DOHH2 (cell line): Measurements from ENCODE around the gene N4BP2L1.

ENCODE experiments used
- H3F3A ChIP-seq: fragments of 200-600 bp; sonication (generic), shearing (Covaris generic); 2 replicates; pipeline ENCODE4 v1.6.0; 2016; ENCODE audit warnings: antibody characterized with exemption, mild to moderate bottlenecking; ENCODE audit not compliant: control insufficient read depth, insufficient read depth
- H3K27ac ChIP-seq: fragments of 200-600 bp; sonication (generic); 2 replicates; pipeline ENCODE4 v1.5.1; 2014; ENCODE audit warnings: low read depth, mild to moderate bottlenecking, low read length, moderate library complexity
- H3K27me3 ChIP-seq: fragments of 200-600 bp; sonication (generic); 2 replicates; pipeline ENCODE4 v1.6.1; 2014; ENCODE audit warnings: mild to moderate bottlenecking, low read length, mixed read lengths; ENCODE audit not compliant: control insufficient read depth
- H3K36me3 ChIP-seq: fragments of 200-600 bp; sonication (generic); 2 replicates; pipeline ENCODE4 v1.6.1; 2014; ENCODE audit warnings: mild to moderate bottlenecking, low read length, moderate library complexity, mixed read lengths; ENCODE audit not compliant: control insufficient read depth
- H3K4me1 ChIP-seq: fragments of 200-600 bp; sonication (generic); 2 replicates; pipeline ENCODE4 v1.6.1; 2014; ENCODE audit warnings: mild to moderate bottlenecking, low read length, mixed read lengths; ENCODE audit not compliant: control insufficient read depth
- H3K4me2 ChIP-seq: fragments of 200-600 bp; sonication (generic); 2 replicates; pipeline ENCODE4 v1.6.0; 2014; ENCODE audit warnings: mild to moderate bottlenecking, low read length, moderate library complexity
- H3K4me3 ChIP-seq: fragments of 200-600 bp; sonication (generic); 2 replicates; pipeline ENCODE4 v1.5.1; 2014; ENCODE audit warnings: mild to moderate bottlenecking, low read length, mixed read lengths
- H3K79me2 ChIP-seq: fragments of 200-600 bp; sonication (generic); 2 replicates; pipeline ENCODE4 v1.6.1; 2014; ENCODE audit warnings: mild to moderate bottlenecking, low read length, mixed read lengths; ENCODE audit not compliant: control insufficient read depth
- H3K9me2 ChIP-seq: fragments of 200-600 bp; sonication (generic); replicated peaks from 2 replicates; pipeline ENCODE4 v1.6.1; 2014; ENCODE audit warnings: mild to moderate bottlenecking, low read length, mixed read lengths; ENCODE audit not compliant: control insufficient read depth
- H3K9me3 ChIP-seq: fragments of 200-600 bp; sonication (generic); 2 replicates; pipeline ENCODE4 v1.6.1; 2014; ENCODE audit warnings: antibody characterized with exemption, low read length, mixed read lengths; ENCODE audit not compliant: control insufficient read depth, insufficient read depth
- H4K20me1 ChIP-seq: fragments of 200-600 bp; sonication (generic); 2 replicates; pipeline ENCODE4 v1.6.0; 2014; ENCODE audit warnings: low read depth, mild to moderate bottlenecking, antibody characterized with exemption, low read length, moderate library complexity; ENCODE audit not compliant: control insufficient read depth, insufficient read depth
- EZH2phosphoT487 ChIP-seq: fragments of 200-600 bp; sonication (generic); IDR thresholded peaks from 2 replicates; pipeline ENCODE4 v1.6.1; 2017; ENCODE audit warnings: borderline replicate concordance, mild to moderate bottlenecking, antibody characterized with exemption, low read length, moderate library complexity, mixed read lengths
- TF ChIP-seq, protein P1 (sequence below): fragments of 200-600 bp; sonication (generic); IDR thresholded peaks from one replicate; pipeline ENCODE4 v1.5.1; 2014; ENCODE audit warnings: antibody characterized with exemption, mild to moderate bottlenecking, low read depth, low read length; ENCODE audit not compliant: poor library complexity, severe bottlenecking

Gene N4BP2L1

DNA sequence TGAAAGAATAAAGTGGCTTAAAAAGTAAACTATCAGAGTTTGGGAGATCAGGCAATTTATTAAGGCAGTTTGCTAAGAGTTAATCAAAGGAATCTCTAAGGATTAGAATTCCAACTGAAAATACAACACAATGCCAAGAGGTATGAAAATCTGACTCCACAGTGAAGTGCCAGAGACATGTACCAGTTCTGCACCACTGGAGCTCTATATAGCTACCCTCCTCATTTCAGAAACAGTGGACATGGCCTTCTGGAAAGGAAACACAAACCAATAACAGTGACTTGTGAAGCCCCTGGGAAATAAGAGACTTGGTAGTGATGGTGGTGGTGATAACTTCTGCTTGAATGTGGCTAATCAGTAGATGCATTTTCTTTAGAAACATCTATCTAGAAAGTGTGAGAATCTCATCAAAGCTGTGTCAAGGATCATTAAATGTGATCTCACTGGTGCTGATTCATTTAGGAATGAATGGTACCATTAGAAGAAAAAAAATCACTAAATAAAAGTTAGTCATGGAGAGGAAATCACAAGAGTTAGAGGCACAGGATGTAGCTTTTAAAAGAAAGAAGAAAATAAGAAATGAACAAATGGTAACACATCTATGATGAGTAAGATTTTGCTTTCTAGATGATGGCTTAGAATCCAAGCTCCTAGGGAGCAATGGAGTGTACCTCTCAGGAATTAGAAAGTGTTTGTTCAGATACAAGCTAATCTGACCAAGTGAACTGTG is 20.1 kb upstream of the N4BP2L1 start:
- H3K79me2 ChIP-seq = no peaks in the 10 kb centered on the region
- H3K9me3 ChIP-seq = no peaks in the 10 kb centered on the region

DNA sequence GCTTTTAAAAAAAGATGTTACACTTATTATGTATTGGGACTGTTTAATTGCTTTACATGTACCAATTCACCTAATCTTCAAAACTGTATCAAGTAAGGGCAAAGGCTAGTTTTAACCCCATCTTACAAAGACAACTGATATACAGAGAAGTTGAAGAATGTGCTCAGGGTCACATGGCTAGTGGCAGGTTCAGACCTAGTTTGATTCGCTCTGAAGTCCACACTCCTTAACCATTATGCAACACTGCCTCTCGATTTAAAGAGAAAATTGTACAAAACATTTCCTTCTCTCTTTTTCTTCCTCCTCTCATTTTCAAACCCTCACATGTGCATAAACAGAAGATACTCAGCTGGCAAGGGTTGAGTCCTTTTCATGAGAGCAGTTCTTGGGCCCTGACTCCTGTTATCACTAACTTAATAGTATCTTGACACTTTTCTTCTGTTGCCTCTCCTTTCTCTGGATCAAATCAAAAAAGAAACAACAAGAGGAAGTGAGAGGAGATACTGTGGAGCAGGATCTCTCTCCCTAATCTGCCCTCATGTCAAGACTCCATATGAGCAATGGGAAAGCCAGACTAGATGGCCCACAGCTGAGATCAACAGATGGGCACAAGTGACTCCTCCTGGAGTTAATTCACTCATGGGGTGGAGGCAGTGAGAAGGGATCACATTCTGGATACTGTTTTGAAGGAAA is 19.0 kb upstream of the N4BP2L1 start:
- TF ChIP-seq, protein P1, sequence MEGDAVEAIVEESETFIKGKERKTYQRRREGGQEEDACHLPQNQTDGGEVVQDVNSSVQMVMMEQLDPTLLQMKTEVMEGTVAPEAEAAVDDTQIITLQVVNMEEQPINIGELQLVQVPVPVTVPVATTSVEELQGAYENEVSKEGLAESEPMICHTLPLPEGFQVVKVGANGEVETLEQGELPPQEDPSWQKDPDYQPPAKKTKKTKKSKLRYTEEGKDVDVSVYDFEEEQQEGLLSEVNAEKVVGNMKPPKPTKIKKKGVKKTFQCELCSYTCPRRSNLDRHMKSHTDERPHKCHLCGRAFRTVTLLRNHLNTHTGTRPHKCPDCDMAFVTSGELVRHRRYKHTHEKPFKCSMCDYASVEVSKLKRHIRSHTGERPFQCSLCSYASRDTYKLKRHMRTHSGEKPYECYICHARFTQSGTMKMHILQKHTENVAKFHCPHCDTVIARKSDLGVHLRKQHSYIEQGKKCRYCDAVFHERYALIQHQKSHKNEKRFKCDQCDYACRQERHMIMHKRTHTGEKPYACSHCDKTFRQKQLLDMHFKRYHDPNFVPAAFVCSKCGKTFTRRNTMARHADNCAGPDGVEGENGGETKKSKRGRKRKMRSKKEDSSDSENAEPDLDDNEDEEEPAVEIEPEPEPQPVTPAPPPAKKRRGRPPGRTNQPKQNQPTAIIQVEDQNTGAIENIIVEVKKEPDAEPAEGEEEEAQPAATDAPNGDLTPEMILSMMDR = no peak
- no peak for TF ChIP-seq EZH2phosphoT487
- Histone ChIP-seq H3K4me1 (no peaks in the 10 kb centered on the region), H3K9me2 (no peaks in the 10 kb centered on the region), H3K9me3 (no peaks in the 10 kb centered on the region), H3K4me3 (no peak overlapping the region), H3K36me3 (no peaks in the 10 kb centered on the region), H3K27ac (no peak overlapping the region), H3F3A (no peaks in the 10 kb centered on the region), H4K20me1 (no peaks in the 10 kb centered on the region), H3K4me2 (no peak overlapping the region), H3K79me2 (no peaks in the 10 kb centered on the region), H3K27me3 (0 out of 2 replicates have a peak, but pooled peaks cover 4% of the 10 kb centered on the region)

More for the DNA sequence above, 20.1 kb upstream of the N4BP2L1 start:
- H3K4me2 ChIP-seq = no peak overlapping the region
- no peaks in the 10 kb centered on the region for H3K9me2 ChIP-seq
- H3K4me1 ChIP-seq = no peaks in the 10 kb centered on the region
- H3K4me3 ChIP-seq = no peak overlapping the region
- no peak overlapping the region for H3K27ac ChIP-seq
- H4K20me1 ChIP-seq = no peaks in the 10 kb centered on the region
- no peak for TF ChIP-seq EZH2phosphoT487
- TF ChIP-seq, protein P1 = no peak
- no peaks in the 10 kb centered on the region for H3F3A ChIP-seq
- H3K27me3 ChIP-seq = no peaks in the 10 kb centered on the region
- no peaks in the 10 kb centered on the region for H3K36me3 ChIP-seq

DNA sequence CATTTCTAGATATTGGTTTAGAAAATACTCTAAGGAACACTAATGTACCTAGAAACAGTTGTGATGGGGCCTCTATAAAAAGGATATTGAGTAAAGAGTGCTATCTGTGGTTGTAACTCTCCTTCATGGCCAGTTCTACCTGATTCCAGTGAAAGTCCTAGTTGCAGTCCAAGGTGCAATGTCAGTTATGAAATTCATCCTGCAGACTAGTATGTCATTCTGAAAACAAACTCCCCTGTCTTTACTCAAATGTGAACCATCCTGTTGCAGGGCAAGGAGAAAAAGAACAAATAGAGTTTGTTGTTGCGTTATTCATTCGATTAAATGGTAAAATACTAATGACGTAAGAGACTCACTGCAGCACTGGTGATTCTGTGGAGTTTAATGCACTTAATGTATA is 18.3 kb upstream of the N4BP2L1 start:
- H4K20me1 ChIP-seq = no peaks in the 10 kb centered on the region
- H3K4me3 ChIP-seq = no peak overlapping the region
- H3K27me3 ChIP-seq = 0 out of 2 replicates have a peak, but pooled peaks cover 4% of the 10 kb centered on the region
- no peak overlapping the region for H3K27ac ChIP-seq
- H3K9me3 ChIP-seq = no peaks in the 10 kb centered on the region
- H3K9me2 ChIP-seq = no peaks in the 10 kb centered on the region
- no peak overlapping the region for H3K4me2 ChIP-seq
- no peaks in the 10 kb centered on the region for H3K79me2 ChIP-seq
- H3F3A ChIP-seq = no peaks in the 10 kb centered on the region
- H3K4me1 ChIP-seq = no peaks in the 10 kb centered on the region
- no peaks in the 10 kb centered on the region for H3K36me3 ChIP-seq
- TF ChIP-seq EZH2phosphoT487 = no peak
- TF ChIP-seq, protein P1 = no peak
